Parathyroid adenoma (tissue), 2 donors: Measurements from ENCODE around the gene LAMB4.

Source experiments
- H2AFZ ChIP-seq: fragments of 300-600 bp; sonication (generic); one replicate; pipeline ENCODE4 v1.7.0; 2017; ENCODE audit warnings: antibody characterized with exemption, mild to moderate bottlenecking
- H3K27ac ChIP-seq: fragments of 300-600 bp; sonication (generic); one replicate; pipeline ENCODE4 v1.7.0; 2017
- H3K27me3 ChIP-seq: fragments of 300-600 bp; sonication (generic); one replicate; pipeline ENCODE4 v1.7.0; 2017; ENCODE audit warnings: low read length; ENCODE audit not compliant: control insufficient read depth, insufficient read depth
- H3K36me3 ChIP-seq: fragments of 300-600 bp; sonication (generic); one replicate; pipeline ENCODE4 v1.7.0; 2017; ENCODE audit warnings: low read length; ENCODE audit not compliant: control insufficient read depth, insufficient read depth
- H3K4me1 ChIP-seq: fragments of 300-600 bp; sonication (generic); one replicate; pipeline ENCODE4 v1.7.0; 2017; ENCODE audit warnings: control low read depth
- H3K4me2 ChIP-seq: fragments of 300-600 bp; sonication (generic); one replicate; pipeline ENCODE4 v1.7.0; 2017; ENCODE audit warnings: low read length
- H3K4me3 ChIP-seq: fragments of 300-600 bp; sonication (generic); one replicate; pipeline ENCODE4 v1.7.0; 2017; ENCODE audit warnings: low read depth, low read length
- H3K79me2 ChIP-seq: fragments of 300-600 bp; sonication (generic); one replicate; pipeline ENCODE4 v1.7.0; 2017; ENCODE audit warnings: control low read depth
- H3K9ac ChIP-seq: fragments of 300-600 bp; sonication (generic); one replicate; pipeline ENCODE4 v1.7.0; 2017; ENCODE audit warnings: mild to moderate bottlenecking
- H3K9me3 ChIP-seq: fragments of 300-600 bp; sonication (generic); one replicate; pipeline ENCODE4 v1.7.0; 2017; ENCODE audit warnings: low read length; ENCODE audit not compliant: control insufficient read depth
- TF ChIP-seq, protein P1 (sequence below): fragments of 300-600 bp; sonication (generic); IDR thresholded peaks from one replicate; pipeline ENCODE4 v1.7.0; 2017; ENCODE audit warnings: antibody characterized with exemption, mild to moderate bottlenecking
- donor health status: primary hyperparathyroidism.

LAMB4 gene

DNA sequence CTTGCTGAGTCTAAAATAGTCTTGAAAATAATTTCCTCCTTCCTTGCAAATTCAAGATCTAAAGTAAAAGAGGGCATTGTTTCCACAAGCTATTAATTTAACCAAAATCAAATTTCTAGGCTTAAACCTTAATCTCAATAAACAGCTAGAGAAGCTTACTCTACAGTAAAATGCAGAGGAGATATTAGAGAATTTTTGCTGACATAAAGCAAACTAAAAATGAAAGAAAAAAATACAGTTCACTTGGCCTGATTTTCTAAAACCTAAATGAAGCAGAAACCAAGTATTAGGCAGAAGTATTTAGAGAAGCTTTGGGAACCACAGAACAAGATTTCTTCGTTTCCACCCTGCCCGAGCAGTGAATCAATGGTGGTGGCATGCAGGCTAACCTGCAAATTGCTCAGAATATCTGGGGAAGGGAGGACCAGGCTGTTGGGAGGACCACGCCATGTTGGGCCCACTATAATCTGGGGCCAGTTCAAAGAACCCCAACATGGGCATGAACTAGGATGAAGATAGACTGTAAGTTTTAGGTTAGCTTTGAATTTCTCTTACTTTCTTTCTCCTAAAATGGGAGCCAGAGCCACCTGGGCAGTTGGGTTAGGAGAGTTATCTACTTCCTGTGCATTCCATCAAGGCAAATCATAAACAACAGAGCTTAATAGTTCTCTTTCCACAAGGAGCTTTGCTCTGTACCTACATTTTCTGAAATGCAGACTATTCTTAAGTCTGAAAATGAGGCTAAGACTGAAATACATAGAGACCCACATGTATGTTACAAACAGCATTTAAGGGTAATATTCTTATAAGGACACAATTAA lies 131.3 kb downstream of the LAMB4 start:
- Histone ChIP-seq H3K4me1 (peaks cover 4% of the 10 kb centered on the region), H3K4me3 (no peak overlapping the region), H2AFZ (peak overlapping the region; percentile 2), H3K9ac (no peak overlapping the region), H3K9me3 (no peaks in the 10 kb centered on the region), H3K27ac (no peak overlapping the region), H3K79me2 (no peaks in the 10 kb centered on the region), H3K27me3 (no peaks in the 10 kb centered on the region), H3K4me2 (no peak overlapping the region), H3K36me3 (no peaks in the 10 kb centered on the region)
- TF ChIP-seq, protein P1, sequence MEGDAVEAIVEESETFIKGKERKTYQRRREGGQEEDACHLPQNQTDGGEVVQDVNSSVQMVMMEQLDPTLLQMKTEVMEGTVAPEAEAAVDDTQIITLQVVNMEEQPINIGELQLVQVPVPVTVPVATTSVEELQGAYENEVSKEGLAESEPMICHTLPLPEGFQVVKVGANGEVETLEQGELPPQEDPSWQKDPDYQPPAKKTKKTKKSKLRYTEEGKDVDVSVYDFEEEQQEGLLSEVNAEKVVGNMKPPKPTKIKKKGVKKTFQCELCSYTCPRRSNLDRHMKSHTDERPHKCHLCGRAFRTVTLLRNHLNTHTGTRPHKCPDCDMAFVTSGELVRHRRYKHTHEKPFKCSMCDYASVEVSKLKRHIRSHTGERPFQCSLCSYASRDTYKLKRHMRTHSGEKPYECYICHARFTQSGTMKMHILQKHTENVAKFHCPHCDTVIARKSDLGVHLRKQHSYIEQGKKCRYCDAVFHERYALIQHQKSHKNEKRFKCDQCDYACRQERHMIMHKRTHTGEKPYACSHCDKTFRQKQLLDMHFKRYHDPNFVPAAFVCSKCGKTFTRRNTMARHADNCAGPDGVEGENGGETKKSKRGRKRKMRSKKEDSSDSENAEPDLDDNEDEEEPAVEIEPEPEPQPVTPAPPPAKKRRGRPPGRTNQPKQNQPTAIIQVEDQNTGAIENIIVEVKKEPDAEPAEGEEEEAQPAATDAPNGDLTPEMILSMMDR, result no peak

DNA sequence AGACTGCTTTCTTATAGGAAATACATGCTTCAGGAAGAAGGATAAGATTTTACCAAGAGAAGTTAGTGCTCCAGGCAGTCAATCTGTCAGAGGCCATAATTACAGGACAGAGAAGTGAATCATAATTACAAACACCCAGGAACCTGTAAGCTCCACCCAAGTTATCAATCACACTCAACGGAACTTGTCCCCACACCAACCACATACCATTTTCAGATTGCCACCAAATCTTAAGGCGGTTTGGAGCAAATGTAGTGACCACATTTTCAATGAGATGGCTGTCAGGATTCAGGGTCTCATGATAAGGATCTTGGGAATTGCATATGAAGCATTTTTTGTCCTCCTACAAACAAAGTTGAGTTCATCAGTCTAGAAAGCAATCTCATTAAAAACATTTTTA lies 132.0 kb downstream of the LAMB4 start:
- Histone ChIP-seq H3K9ac (no peak overlapping the region), H3K9me3 (no peaks in the 10 kb centered on the region), H3K27ac (no peak overlapping the region), H3K4me3 (no peak overlapping the region), H3K79me2 (no peaks in the 10 kb centered on the region), H2AFZ (no peak overlapping the region), H3K4me2 (no peak overlapping the region), H3K36me3 (no peaks in the 10 kb centered on the region), H3K27me3 (no peaks in the 10 kb centered on the region), H3K4me1 (peaks cover 4% of the 10 kb centered on the region)
- TF ChIP-seq, protein P1, result no peak

DNA sequence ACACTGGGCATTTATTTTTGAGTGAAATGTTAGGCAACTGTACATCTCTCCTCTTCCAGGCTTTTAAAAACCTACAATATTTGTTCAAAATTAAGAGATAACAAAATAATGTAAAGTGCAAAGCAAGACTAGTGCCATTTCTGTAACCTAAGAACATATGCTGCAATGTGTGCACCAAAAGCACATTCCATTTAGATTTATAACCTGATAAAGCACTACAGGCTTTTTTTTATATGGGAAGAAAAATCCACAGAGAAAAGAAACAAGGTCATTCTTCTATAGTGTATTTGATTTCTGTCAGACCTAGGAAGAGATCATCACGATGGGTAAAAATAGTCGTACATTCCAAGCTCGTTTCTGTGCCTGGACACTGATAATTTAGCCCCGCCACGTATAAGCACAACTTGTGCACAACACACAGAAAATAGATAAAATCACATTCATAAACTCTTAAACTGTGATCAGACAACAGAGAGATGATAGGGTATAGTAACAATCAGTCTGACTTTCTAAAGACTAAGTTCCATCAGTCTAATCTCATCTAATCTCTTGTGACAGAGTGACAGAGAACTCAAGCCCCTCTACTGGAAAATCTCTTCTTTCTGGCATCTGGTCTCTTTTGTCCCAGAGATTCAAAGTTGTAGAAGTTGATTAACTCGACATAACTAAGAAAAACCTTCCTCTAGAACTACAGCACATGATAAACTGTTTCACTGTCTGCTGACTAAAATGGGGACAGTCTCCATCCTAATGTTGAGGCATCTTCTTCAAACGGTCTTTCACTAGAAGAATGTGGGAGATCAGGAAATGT lies 133.9 kb downstream of the LAMB4 start:
- Histone ChIP-seq H3K9me3 (no peaks in the 10 kb centered on the region), H3K4me3 (no peak overlapping the region), H2AFZ (no peak overlapping the region), H3K9ac (no peak overlapping the region), H3K4me2 (no peak overlapping the region), H3K27ac (no peak overlapping the region), H3K27me3 (no peaks in the 10 kb centered on the region), H3K4me1 (peaks cover 4% of the 10 kb centered on the region), H3K36me3 (no peaks in the 10 kb centered on the region), H3K79me2 (no peaks in the 10 kb centered on the region)
- TF ChIP-seq, protein P1, result no peak

DNA sequence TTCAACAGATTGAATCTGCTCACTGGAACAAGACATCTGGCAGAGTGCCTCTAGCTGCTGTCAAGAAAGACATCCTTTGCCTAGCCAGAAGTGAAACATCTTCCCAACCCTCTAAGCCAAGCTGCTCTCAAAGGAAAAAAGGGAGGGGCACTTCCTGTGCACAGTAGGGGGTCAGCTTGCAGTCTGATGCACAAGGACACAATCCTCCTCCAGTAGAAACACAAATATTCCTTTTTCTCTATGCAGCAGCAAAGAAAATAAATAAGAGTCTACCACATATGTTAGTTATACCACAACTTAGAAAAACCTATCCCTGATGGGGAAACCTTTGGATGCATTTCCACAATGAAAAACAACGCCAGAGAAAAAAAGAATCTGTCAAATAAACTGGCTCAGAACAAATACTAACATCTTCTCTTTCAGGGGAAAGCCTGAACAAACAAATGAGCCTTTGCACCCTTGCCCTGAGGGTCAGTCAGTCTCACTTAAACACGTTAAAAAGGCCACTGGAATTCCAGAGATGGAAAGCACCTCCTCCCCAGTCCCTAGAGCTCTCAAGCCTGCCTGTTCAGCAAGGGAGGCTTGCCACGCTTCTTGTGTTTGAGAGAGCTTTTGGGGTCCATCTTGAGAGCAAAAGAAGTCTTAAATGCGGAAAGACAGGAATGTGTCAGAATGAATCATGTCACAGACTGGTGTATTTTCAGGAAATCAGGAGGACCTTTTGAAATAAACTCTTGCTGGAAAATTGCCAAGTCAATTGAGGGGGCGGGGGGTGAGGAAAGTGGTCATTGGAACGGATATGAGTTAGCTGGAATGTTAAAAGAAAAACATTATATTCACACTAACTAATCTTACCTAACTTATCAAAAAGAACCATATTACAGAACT lies 134.7 kb downstream of the LAMB4 start:
- H3K4me3 ChIP-seq, result no peak overlapping the region
- H2AFZ ChIP-seq, result peak overlapping the region; percentile 23
- H3K27me3 ChIP-seq, result no peaks in the 10 kb centered on the region
- no peak overlapping the region for H3K27ac ChIP-seq
- no peaks in the 10 kb centered on the region for H3K36me3 ChIP-seq
- H3K9ac ChIP-seq, result no peak overlapping the region
- no peaks in the 10 kb centered on the region for H3K9me3 ChIP-seq
- peaks cover 4% of the 10 kb centered on the region for H3K4me1 ChIP-seq
- TF ChIP-seq, protein P1, result no peak
- H3K4me2 ChIP-seq, result no peak overlapping the region
- no peaks in the 10 kb centered on the region for H3K79me2 ChIP-seq
